HG03432 (cell line): ENCODE data around the gene COPG2.
"Not testable (repeated sequence)": the region's sequence is repeated elsewhere in the genome, so short reads cannot be mapped to it uniquely, and the experiment has no call there.

Experiments used
- ATAC-seq: cut with Tn5 transposase; IDR thresholded peaks from one replicate; pipeline ENCODE4 v1.9.1; 2021; ENCODE audit warnings: mild to moderate bottlenecking, moderate library complexity; ENCODE audit not compliant: unreplicated experiment

COPG2 gene

DNA sequence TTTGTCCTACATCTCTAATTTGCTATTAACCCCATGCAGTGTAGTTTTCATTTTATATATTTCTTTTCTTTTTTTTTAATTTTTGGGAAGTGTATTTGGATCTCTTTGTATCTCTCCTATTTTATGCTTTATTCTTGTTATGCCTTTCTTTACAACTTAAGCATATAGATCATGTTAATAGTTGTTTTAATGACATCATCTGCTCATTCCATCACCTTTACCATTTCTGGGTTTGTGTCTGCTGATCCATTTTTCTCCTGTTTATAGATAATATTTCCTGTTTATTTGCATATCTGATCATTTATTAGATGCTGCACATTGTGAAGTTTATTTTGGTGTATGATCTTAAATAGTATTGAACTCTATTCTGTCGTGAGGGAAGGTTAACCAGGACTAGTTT, 13.7 kb downstream of the COPG2 start:
- ATAC-seq: no peak

DNA sequence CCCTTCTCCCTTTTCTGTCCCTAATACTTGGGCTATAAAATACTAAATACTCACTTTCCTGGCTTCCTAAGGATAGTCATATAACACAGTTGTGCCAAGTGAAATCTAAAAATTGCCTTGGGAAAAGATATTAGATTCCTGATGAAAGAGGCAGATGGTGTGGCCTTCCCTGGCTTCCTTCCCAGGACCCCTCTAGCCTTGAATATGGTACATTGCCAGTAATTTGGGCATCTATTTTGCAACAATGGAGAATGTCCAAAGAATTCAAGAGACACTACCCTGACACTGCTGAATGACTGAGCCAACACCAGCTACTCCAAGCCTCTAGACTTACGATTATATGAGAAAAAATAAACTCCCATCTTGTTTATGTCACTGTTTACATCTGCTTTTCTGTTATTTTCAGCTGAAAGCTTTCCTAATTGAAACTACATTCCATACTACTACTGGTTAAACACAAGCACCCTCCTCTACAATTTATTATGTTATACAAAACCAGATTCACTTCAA, 17.9 kb downstream of the COPG2 start:
- ATAC-seq: no peak

DNA sequence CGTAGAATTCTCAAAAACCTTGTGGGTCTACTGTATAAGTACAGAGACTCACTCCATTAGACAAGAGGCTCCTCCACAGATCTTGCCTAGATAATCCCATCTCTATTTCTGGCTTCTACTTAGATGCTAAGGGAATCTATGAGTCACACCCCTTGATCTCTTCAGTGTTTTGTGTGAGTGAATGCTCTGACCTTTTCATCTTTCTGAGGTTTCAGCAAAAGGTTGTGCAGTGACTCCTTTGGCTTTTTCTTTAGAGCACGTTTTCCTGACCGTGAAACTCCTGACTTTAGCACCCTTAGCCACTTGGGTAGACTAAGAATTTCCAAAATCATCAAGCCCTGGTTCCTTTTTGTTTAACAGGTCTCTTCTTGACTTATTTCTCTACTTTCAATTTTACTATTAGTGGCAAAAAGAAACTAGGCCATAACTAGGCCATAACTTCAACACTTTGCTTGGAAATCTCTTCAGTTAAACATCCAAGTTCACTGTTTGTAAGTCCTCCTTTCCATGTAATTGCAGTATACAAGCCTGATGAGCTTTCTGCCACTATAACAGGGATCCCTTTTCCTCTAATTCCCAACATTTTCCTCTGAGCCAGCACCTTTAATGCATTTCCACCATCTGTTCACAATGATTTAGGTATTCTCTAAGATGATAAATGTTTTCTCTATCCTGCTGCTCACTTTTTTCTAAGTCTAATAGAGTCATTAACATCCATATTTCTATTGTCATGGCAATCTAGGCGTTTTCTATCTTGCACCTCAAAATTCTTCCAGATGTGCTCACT, 19.4 kb downstream of the COPG2 start:
- ATAC-seq: peak; percentile 73

DNA sequence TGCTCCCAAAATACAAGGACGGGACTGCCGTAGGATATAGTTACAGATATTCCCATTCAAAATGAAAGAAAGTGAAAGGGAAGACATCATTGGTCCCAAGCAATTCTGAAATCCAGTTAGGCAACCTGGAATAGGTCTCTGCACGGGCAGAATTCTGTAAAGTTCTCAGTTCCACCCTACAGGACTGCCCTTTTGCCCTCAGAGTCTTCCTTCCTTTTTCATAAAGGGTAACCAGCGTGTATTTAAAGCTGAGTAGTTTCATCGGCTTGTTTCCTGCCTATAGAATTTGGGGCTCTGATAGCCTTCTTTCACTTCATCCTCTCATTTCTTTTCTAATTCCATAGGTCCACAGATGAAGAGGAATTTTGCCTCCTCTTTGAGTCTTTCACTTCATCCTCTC, 20.0 kb downstream of the COPG2 start:
- no peak for ATAC-seq

DNA sequence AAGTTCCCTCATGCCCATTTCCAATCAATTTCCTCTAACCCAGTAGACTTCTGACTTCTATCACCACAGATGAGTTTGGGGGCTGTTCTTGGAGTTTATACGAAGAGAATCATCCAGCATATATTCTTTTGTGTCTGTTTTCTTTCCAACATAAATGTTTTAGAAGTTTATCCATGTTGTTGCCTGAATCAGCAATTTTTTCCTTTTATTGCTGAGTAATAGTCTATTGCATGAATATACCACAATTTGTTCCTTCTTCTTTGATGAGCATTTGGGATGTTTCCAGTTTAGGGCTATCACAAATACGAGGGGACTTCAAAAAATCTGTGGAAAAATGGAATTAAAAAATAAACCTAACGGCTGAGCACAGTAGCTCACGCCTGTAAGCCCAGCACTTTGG, 26.2 kb downstream of the COPG2 start:
- no peak for ATAC-seq

DNA sequence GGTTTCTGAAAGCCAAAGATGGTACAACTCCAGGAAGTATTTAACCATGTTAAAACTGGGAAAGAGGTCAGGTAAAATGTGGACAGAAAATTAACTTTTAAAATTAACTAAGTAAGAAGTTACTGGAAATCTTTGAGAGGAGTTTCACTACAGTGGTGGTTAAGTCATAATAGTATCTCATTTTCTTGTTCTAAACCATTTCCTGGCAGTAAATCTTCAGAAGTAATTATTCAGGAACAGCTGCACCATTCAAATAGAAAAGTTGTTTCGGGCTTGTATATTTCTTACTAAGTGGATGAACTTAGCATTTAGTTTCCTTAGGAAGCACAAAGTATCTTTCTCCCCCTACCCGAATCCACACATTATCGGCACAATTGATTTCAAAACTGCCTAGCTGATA, 27.1 kb downstream of the COPG2 start:
- ATAC-seq: no peak

DNA sequence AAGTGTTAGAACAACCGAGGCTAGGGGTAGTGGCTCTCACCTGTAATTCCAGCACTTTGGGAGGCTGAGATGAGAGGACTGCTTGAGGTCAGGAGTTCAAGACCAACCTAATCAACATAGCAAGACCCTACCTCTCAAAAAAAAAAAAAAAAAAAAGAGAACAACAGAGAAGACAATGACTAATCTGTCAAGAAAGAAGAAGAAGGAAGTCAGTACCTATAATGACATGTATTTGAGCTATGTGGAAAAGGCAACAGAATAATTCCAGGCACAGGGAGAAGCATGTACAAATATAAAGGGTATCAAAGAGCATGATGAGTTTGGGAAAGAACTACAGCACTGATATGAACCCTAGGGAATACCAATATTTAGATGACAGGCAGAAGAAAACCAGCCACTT, 27.5 kb downstream of the COPG2 start:
- ATAC-seq: no peak

DNA sequence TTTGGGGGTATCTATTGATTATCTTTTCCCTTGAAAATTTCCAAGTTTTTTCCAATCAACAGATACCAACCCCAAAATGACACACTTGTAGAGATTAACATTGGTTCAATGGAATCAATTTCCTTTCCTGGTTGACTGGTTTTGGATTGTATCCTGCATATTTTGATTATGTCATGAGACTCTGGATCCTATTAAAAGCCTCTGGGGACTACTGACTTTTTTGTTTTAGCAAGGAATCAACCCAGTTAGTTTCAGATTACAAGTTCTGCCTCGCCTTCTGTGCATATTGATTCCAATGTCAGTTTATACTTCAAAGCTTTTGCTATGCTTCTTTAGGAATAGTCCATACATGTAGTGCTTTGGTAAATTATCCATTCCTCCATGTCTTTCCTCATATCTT, 29.2 kb downstream of the COPG2 start:
- ATAC-seq: no peak

DNA sequence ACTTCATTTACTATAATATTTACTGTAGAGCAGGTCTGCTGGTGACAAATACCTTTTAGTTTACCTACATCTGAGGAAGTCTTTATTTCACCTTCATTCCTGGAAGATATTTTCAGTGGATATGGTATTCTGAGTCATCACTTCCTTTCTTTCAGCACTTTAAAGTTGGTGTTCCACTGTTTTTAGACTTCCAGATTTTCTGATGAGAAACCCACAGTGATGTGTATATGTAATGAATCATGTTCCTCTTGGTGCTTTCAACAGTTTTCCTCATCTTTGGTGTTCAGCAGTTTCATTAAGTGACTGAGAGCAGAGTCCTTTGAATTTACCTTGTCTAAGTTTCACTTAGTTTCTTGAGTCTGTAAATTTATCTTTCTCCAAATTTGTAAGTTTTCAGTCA, 36.4 kb downstream of the COPG2 start:
- no peak for ATAC-seq

DNA sequence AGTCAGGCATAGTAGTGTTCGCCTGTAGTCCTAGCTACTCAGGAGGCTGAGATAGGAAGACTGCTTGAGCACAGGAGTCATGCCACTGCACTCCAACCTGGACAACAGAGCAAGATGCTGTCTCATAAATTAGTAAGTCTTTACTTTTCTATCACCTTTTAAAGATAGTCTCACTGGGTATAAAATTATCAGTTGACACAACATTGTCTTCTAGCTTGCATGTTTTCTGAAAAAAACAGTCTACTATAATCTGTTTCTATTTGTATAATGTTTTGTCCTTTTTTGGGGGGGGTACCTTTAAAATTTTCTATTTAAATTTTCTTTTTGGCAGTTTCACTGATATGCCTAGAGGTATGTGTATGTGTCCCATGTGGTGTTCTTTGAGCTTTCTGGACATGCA, 39.6 kb downstream of the COPG2 start:
- ATAC-seq: no peak

DNA sequence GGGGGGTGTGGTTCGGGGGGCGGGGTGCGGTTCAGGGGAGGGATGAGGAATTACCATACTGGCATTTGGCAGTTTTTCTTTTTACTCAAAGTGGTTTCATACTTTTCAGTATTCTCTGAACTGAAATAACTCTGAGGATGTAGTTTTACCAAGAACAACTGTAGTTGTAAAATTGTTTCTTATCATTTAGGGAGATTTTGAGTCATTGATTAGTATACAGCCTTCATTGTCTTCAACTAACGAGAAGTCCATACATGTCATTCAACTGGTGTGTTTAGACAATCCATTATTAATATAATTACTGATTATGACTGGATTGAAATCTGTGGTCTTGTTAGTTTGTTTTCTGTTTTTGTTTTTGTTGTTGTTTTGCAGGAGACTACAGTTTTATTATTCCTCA, 40.8 kb downstream of the COPG2 start:
- no peak for ATAC-seq

DNA sequence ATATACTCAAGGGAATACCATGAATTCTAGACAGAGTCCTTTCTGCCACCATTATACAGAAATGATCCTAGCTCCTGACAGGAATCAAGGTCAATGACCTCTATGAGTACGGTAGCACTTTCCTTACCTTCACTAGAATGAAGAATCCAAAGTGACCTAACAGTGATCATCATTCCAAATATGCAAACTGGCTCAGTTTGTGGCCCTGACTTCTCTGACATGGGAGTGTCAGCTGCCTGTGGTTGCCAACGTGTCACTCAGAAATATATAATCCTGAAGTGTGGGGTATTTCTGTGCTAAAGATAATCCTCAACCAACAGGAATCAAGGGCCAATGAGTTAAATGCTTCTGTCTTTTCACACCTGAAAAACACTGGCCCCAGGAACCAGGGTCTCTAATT, 45.7 kb downstream of the COPG2 start:
- no peak for ATAC-seq

DNA sequence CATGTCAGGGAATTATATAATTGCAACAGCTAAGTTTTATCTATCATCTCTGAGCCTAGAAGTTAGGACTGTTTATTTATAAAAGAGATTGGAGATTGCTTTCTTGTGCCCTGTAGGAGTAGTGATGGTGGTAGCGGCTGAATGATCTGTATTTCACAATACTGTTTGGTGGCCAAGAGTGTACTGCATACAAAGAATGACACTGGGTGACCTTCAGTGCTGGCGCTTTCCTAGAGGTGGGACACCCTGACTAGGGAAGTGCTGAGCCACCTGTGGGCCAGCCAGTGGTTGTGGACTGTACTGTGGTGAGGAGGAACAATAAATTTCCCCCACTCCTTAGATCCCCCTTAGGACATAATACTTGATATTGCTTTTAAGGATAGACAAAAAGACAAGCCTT, 53.0 kb downstream of the COPG2 start:
- no peak for ATAC-seq

DNA sequence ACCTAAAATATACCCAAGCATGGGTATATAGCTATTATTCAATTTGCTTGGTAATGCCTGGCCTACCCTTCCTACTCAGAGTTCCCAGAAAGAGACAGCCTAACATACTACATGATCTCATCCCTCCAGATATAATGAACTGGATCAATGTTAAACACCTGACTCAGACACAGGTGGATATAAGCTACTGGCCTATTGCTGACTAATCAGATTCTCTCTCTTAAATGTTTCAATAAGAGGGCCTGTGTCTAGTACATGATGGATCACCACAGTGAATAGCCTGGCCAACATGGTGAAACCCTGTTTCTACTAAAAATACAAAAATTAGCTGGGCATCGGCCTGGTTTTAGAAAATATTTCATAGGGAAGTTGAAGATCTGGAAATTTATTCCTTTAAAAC, 54.1 kb downstream of the COPG2 start:
- ATAC-seq: no peak

DNA sequence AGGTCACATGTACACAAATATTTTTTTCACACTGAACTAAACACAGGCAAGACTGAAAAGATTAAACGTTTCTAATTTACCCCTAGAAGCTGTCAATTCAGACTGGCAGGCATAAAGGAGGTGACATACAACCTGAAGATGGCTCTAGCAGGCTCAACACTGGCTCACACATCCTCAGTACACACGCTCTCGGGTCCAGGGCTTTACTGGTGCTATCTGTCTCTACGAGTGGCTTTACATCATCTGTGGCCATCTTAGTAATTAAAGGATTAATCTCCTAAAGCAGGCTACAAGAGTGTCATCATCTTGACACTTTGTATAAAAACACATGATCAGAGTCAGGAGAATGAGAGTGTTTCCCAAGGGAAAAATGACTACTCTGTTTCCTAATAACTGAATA, 57.3 kb downstream of the COPG2 start:
- no peak for ATAC-seq

DNA sequence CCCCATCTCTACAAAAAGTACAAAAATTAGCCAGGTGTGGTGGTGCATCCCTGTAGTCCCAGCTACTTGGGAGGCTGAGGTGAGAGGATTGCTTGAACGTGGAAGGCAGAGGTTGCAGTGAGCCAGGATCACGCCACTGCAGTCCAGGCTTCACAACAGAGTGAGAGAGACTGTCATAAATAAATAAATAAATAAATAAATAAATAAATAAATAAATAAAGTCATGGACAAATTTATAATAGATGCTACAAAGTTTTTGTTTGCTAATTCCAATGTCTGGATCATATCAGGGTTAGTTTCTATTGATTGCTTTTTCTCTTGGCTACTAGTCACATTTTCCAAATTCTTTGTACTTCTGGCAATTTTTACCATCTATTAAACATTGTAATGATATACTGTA, 61.5 kb downstream of the COPG2 start:
- not testable (repeated sequence) for ATAC-seq

DNA sequence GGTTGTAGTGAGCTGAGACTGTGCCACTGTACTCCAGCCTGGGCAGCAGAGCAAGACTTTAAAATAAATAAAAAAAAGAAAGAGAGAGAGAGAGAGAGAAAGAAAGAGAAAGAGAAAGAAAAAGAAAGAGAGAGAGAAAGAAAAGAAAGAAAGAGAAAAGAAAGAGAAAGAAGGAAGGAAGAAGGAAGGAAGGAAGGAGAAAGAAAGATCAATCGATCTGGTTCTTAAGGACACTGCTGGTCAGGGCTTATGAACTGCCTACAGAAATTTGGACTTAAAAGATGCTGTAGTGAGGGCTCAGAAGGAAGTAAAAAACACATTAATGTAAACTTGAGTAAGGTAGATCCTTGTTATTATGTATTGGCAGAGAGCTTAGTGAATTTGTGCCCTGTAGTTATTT, 62.4 kb downstream of the COPG2 start:
- ATAC-seq: no peak

DNA sequence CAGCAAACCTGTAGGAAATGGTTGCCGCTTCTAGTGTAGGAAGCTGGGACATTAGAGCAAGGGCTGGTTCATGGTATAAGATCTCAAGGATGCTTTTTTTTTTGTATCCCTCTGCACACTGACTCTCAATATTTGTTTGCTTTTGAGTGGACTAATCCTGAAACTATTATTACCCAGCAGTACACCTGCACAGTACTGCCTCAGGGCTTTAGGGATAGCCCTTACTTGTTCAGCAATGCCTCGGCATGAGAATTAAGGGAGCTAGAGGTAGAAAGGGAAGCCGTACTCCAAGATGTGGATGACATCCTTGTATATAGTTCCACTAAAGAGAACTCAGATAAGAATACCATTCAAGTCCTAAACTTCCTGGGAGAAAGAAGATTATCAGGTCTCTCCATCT, 70.5 kb downstream of the COPG2 start:
- no peak for ATAC-seq

DNA sequence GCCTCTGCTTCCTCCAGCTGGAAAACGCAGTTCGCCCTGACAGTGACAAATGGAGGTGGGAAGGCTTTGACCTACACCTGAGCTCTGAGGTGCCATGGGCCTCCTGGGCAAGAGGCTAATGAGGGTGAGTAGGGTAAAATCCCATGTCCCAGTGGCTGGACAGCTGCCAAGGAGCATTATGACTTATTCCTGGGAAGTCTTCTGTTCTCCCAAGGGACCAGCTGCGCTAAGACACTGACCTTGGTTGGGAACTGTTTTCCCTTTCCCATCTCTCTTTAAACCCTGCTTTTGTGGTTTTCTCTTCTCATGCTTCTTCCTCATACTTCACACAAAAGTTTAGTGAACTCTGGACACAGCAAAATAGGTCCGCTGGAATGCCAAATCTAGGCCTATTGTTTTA, 72.6 kb downstream of the COPG2 start:
- no peak for ATAC-seq

DNA sequence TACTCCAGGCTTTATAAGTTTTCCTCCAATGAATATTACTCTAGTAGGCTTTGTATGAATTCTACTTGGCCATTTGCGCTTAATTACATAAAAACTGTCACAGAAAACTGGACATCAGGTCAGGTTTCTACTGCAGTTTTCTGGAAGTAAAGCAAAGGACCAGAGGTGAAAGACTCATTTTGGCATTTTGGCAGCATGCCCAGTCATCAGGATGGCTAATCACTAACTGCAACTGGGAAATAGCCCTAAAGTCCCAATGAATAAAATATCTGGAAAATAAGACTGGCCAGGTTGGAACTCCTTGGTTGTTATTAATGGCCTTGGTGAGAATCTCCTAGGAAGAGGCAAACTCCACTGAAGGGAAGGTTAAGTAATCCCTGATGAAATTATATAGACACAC, 75.5 kb downstream of the COPG2 start:
- no peak for ATAC-seq

DNA sequence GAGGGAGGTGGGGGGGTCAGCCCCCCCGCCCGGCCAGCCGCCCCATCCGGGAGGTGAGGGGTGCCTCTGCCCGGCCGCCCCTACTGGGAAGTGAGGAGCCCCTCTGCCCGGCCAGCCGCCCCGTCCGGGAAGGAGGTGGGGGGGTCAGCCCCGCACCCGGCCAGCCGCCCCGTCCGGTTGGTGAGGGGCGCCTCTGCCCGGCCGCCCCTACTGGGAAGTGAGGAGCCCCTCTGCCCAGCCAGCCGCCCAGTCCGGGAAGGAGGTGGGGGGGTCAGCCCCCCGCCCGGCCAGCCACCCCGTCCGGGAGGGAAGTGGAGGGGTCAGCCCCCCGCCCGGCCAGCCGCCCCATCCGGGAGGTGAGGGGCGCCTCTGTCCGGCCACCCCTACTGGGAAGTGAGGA, 77.1 kb downstream of the COPG2 start:
- ATAC-seq: not testable (repeated sequence)

DNA sequence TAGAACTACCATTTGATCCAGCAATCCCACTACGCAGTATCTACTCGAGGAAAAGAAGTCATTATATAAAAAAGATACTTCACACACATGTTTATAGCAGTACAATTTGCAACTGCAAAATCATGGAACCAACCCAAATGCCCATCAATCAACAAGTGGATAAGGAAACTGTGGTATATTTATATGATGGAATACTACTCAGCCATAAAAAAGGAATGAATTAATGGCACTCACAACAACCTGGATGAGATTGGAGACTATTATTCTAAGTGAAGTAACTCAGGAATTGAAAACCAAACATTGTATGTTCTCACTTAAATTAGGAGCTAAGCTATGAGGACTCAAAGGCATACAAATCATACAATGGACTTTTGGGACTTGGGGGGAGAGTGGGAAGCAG, 82.6 kb downstream of the COPG2 start:
- ATAC-seq: not testable (repeated sequence)

DNA sequence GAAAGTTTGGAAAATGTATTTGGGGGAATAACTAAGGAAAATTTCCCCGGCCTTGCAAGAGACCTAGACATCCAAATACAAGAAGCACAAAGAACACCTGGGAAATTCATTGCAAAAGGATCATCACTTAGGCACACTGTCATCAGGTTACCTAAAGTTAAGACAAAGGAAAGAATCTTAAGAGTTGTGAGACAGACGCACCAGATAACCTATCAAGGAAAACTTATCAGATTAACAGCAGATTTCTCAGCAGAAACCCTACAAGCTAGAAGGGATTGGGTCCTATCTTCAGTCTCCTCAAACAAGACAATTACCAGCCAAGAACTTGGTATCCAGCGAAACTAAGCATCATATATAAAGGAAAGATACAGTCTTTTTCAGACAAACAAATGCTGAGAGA, 93.4 kb downstream of the COPG2 start:
- ATAC-seq: not testable (repeated sequence)
